IPS-15b (cell line): ENCODE measurements around the gene ALPI.
"Not testable (repeated sequence)": the region's sequence is repeated elsewhere in the genome, so short reads cannot be mapped to it uniquely, and the experiment has no call there.

Source experiments
- H3K27me3 ChIP-seq: one replicate; pipeline ENCODE4 v1.6.1; 2013; ENCODE audit warnings: low read length; ENCODE audit not compliant: control insufficient read depth, insufficient read depth
- H3K36me3 ChIP-seq: one replicate; pipeline ENCODE4 v1.6.1; 2013; ENCODE audit warnings: low read length; ENCODE audit not compliant: control insufficient read depth, insufficient read depth
- H3K4me1 ChIP-seq: one replicate; pipeline ENCODE4 v1.6.1; 2013; ENCODE audit warnings: mild to moderate bottlenecking, low read length; ENCODE audit not compliant: control insufficient read depth, insufficient read depth
- H3K4me3 ChIP-seq: one replicate; pipeline ENCODE4 v1.5.1; 2013; ENCODE audit warnings: low read depth, low read length
- H3K9ac ChIP-seq: one replicate; pipeline ENCODE4 v1.6.1; 2013; ENCODE audit warnings: low read depth, mild to moderate bottlenecking, low read length
- H3K9me3 ChIP-seq: one replicate; pipeline ENCODE4 v1.6.1; 2013; ENCODE audit warnings: mild to moderate bottlenecking, low read length; ENCODE audit not compliant: control insufficient read depth, insufficient read depth

ALPI gene

DNA sequence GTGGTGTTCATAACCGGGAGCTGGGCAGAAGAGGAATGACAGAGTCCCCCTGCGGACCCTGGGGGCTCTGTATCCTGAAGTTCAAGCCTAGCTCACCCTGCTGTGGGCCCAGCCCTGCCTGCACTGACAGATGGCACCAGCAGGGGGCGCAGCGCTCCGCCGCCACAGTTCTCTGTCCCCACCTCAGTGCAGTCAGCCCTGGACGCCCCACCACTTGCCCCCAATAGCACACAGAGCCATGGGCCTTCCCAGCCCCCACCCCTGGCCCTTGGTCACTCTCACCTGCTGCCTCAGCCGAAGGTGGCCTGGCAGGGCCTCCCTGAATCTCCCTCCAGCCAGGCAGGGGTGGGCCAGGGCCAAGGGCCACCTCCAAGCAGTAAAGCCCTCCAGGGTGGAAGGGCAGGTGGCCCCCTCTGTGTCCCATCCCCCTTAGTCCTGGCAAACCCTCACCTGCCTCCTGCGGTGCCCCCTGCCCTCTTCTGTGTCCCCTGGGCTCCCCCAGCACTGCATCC, 9.6 kb upstream of the ALPI start:
- H3K27me3 ChIP-seq, H3K4me1 ChIP-seq, H3K4me3 ChIP-seq, H3K9me3 ChIP-seq, H3K36me3 ChIP-seq, H3K9ac ChIP-seq: not testable (repeated sequence)

DNA sequence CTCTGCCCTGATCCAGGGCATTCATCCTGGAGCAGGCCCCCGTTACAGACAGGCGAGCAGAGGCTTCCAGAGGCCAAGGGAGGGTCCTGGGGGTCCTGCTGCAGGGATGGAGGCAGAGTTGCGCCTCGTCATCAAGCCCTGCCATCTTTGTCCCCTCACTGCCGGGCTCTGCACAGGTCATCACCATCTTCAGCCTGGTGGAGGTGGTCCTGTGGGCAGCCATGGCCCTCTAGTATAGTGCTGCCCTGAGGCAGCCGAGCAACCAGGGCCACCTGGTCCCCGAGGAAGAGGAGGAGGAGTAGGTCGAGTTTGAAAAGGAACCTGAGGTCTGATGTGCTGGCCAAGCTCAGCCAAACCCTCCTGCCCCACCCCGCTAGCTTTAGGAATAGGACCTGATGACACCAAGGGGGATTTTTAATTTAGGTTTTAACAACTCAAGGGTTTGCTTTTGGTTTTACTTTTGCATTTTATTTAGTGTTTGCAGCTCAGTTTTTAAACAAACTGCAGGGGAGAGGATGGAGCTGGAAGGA, 8.8 kb upstream of the ALPI start:
- no peak overlapping the region for H3K4me3 ChIP-seq
- no peaks in the 10 kb centered on the region for H3K4me1 ChIP-seq
- H3K9me3 ChIP-seq: no peaks in the 10 kb centered on the region
- no peaks in the 10 kb centered on the region for H3K27me3 ChIP-seq
- H3K9ac ChIP-seq: no peak overlapping the region
- H3K36me3 ChIP-seq: no peaks in the 10 kb centered on the region

DNA sequence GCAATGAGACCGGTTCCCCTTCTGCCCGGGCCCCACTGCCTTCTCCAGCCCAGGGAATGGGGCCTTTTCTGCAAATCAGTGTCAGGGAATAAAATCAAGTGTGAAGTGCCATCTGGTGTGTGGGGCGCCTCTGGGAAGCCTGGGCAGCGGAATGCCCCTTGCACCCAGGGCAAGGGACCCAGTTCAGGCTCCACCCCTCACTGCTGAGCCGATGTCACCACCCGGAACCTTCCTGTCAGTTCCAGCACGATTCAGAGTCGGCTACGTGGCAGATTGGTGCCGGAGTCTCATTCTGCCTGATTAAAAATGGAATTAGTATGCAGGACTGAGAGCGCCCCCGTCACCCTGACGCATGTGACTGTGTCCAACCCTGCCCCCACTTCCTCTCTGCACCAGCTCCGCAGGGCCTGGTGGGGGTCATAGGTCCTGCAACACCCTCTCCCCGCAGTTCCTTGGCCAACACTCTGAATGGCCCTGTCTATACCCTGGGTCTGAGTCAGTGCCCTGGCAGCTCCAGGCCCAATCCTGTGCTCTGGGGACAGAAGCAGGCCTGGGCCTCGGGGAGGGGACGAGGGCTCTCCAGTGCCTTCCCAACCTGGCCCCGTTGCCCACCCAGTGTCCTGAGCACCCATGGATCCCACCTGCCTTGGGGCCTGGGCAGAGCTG, 8.2 kb upstream of the ALPI start:
- Histone ChIP-seq H3K27me3 (no peaks in the 10 kb centered on the region), H3K9ac (no peak overlapping the region), H3K4me3 (no peak overlapping the region)

DNA sequence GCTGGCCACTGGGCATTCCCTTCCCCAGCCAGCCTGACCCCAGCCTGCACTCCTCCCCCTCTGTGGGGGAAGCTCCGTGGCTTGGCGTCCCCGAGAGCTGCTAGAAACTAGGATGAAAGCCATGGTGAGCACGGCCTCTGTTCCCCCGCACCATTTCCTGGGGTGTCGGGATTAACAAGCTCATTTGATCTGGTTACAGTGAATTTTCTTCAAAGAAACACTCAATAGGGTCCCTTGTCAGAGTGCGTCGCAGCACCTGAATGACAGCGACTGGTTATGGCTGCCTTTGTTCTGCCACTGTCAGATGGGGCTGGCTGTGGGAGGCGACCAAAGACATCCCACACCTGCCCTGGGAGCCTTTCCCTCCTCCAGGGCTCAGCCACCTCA, 7.7 kb upstream of the ALPI start:
- Histone ChIP-seq H3K9ac (no peak overlapping the region), H3K36me3 (no peaks in the 10 kb centered on the region)

More for the DNA sequence above, 8.2 kb upstream of the ALPI start:
- Histone ChIP-seq H3K4me1 (no peaks in the 10 kb centered on the region), H3K36me3 (no peaks in the 10 kb centered on the region), H3K9me3 (no peaks in the 10 kb centered on the region)

DNA sequence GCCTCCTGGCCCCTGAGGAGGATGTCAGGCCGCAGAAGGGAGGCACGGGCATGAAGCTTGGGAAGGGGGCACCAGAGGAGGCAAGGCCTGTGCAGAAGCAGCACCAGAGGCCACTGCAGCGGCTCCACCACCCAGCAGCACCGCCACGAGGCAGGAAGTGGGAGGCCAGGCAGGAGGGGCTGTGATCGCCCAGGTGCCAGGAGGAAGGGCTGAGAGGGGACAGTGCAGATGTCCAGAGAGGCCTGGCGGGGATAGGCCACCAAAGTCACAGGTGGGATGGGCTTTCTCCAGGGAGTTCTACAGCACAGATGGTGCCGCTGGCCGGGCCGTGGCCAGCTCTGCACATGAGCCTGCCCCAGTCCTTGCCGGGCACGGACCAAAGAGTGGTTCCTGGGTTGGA, 6.0 kb upstream of the ALPI start:
- Histone ChIP-seq H3K4me1 (no peaks in the 10 kb centered on the region), H3K9ac (no peak overlapping the region), H3K36me3 (no peaks in the 10 kb centered on the region), H3K27me3 (no peaks in the 10 kb centered on the region), H3K4me3 (no peak overlapping the region), H3K9me3 (no peaks in the 10 kb centered on the region)

More for the DNA sequence above, 7.7 kb upstream of the ALPI start:
- Histone ChIP-seq H3K9me3 (no peaks in the 10 kb centered on the region), H3K4me1 (no peaks in the 10 kb centered on the region), H3K27me3 (no peaks in the 10 kb centered on the region), H3K4me3 (no peak overlapping the region)

DNA sequence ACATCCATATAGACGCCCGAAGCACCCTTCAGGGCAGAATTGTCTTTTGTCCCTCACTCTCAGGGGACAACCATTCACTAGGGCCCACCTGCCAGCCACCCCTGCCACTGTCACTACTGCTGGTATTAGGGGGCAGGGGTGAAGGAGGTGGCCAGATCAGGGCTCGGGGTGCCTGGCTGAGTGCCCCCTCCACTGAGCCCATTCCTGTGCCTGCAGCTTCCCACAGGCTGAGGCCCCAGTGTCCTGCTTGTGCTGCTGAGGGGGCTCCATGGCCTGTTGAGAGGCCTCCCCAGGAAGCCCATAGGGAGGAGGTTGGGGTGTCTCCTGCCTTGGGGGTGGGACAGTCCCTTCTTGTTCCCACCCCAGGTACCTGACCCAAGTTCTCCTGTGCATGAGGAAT, 4.3 kb upstream of the ALPI start:
- H3K9me3 ChIP-seq, H3K4me1 ChIP-seq, H3K36me3 ChIP-seq, H3K9ac ChIP-seq, H3K27me3 ChIP-seq, H3K4me3 ChIP-seq: not testable (repeated sequence)

DNA sequence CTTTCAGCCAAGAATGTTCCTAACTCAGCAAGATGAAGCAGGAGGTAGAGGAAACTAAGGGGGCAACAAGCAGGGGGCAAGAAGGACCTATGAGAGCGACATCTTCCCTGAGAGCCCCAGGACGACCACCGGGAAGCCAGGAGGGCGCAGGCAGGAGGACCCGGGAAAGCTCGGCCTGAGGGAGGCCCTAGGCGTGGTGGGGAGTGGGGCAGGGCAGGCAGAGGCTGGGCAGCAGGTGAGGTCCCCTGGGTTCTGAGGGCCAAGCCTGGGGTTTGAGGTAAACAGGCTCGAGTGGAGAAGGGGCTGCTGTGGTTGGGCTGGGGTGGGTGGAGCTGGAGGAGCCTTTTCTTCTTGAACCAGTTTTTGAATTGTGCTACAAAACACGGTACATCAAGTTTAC, 1.3 kb upstream of the ALPI start:
- H3K27me3 ChIP-seq: no peaks in the 10 kb centered on the region
- no peaks in the 10 kb centered on the region for H3K4me1 ChIP-seq
- H3K4me3 ChIP-seq: no peak overlapping the region
- no peaks in the 10 kb centered on the region for H3K9me3 ChIP-seq
- H3K36me3 ChIP-seq: no peaks in the 10 kb centered on the region
- no peak overlapping the region for H3K9ac ChIP-seq

DNA sequence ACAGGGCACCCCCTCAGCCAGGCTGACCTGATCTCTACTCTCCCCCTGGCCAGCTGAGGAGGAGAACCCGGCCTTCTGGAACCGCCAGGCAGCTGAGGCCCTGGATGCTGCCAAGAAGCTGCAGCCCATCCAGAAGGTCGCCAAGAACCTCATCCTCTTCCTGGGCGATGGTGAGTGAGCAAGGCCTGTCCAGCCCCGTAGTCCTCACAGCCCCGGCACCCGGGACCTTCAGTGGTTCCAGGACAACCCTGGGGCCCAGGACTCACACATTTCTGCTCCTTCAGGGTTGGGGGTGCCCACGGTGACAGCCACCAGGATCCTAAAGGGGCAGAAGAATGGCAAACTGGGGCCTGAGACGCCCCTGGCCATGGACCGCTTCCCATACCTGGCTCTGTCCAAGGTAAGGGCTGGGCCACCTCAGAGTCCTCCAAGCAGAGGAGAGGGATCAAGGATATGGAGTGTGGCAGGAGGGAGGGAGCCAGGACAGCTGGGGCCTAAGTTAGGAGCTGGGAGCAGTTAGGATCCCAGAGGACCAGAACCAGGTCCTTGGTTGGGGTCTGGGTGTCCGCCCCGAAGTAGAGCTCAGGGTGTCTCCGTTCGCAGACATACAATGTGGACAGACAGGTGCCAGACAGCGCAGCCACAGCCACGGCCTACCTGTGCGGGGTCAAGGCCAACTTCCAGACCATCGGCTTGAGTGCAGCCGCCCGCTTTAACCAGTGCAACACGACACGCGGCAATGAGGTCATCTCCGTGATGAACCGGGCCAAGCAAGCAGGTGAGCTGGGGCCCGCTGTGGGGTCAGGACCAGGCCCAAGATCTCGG, 555 bp downstream of the ALPI start:
- Histone ChIP-seq H3K27me3 (no peaks in the 10 kb centered on the region), H3K4me1 (no peaks in the 10 kb centered on the region), H3K36me3 (no peaks in the 10 kb centered on the region), H3K4me3 (no peak overlapping the region), H3K9me3 (no peaks in the 10 kb centered on the region), H3K9ac (no peak overlapping the region)

DNA sequence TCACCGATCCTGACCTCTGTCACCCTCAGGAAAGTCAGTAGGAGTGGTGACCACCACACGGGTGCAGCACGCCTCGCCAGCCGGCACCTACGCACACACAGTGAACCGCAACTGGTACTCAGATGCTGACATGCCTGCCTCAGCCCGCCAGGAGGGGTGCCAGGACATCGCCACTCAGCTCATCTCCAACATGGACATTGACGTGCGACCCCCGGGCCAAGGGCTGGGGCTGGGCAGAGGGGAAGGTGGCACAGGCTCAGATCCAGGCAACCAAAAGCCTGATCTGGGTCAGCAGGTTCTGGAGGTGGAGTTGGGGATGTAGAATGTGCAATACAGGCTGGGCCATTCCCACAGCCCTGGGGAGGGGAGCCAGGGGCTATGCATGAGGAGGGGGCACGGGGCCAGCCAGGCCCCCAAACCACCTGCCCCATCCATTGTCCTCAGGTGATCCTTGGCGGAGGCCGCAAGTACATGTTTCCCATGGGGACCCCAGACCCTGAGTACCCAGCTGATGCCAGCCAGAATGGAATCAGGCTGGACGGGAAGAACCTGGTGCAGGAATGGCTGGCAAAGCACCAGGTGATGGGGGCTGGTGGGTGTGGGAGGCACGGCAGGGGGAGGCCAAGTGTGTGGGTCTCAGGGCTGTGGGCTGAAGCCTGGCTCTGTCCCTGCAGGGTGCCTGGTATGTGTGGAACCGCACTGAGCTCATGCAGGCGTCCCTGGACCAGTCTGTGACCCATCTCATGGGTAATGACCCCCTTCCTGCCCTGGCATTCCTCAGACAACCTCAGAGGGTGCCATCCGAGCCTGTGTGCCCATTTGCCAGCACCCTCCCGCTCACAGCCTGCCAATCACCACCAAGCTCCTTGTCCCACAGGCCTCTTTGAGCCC, 1.4 kb downstream of the ALPI start:
- Histone ChIP-seq H3K9ac (no peak overlapping the region), H3K36me3 (no peaks in the 10 kb centered on the region), H3K4me1 (no peaks in the 10 kb centered on the region), H3K4me3 (no peak overlapping the region), H3K27me3 (no peaks in the 10 kb centered on the region), H3K9me3 (no peaks in the 10 kb centered on the region)

DNA sequence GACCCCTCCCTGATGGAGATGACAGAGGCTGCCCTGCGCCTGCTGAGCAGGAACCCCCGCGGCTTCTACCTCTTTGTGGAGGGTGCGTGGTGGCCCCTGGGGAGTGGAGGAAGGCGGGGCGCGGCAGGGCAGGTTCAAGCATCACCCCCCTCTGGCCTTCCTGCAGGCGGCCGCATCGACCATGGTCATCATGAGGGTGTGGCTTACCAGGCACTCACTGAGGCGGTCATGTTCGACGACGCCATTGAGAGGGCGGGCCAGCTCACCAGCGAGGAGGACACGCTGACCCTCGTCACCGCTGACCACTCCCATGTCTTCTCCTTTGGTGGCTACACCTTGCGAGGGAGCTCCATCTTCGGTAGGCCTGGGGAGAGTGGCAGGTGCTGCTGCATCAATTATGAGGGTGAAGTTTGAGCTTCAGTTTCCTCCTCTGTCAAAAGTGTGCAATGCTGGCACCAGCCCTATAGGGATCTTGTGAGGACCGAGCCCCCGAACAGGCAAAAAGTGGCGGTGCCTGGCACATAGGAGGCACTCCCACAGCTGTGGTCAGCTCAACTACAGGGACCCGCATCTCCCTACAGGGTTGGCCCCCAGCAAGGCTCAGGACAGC, 2.2 kb downstream of the ALPI start:
- Histone ChIP-seq H3K4me1 (no peaks in the 10 kb centered on the region), H3K9ac (no peak overlapping the region), H3K27me3 (no peaks in the 10 kb centered on the region), H3K4me3 (no peak overlapping the region), H3K36me3 (no peaks in the 10 kb centered on the region), H3K9me3 (no peaks in the 10 kb centered on the region)
